ENCODE results near the gene APBA1.

- TF ChIP-seq CTCF (IDR thresholded peaks at IDR 0.05), result no peak
- TF ChIP-seq POLR2A (IDR thresholded peaks at IDR 0.05), result no peak
Measured at GRCh38 chr9:69589156-69589555, 83.0 kb downstream of the APBA1 start.

Data from heart left ventricle (tissue), 13 donors.